Fibroblast of lung (primary cell): ENCODE data around the gene DPP6. TPM values are rescaled to one million over a fixed set of nuclear protein-coding genes. Genes with fewer than 3 reads are reported as not detected.

Source experiments
- DNase-seq, 2 donors: peaks; one replicate each; pipeline versions ENCODE4 v3.0.0 to v3.0.0-alpha.2; 2010; ENCODE audit warnings: low read depth in 2 of 2
- H2AFZ ChIP-seq: 2 replicates; pipeline ENCODE4 v1.5.1; 2012; ENCODE audit warnings: low read length, control low read depth, inconsistent platforms
- H3K27ac ChIP-seq: 2 replicates; pipeline ENCODE4 v1.5.1; 2011; ENCODE audit warnings: low read length, control low read depth; ENCODE audit not compliant: insufficient read depth
- H3K27me3 ChIP-seq: 2 replicates; pipeline ENCODE4 v1.5.1; 2011; ENCODE audit warnings: mild to moderate bottlenecking, low read length; ENCODE audit not compliant: control insufficient read depth, insufficient read depth
- H3K36me3 ChIP-seq: 2 replicates; pipeline ENCODE4 v1.5.1; 2011; ENCODE audit warnings: low read length; ENCODE audit not compliant: control insufficient read depth, insufficient read depth
- H3K4me1 ChIP-seq: 2 replicates; pipeline ENCODE4 v1.5.1; 2011; ENCODE audit warnings: low read length; ENCODE audit not compliant: control insufficient read depth, insufficient read depth; ENCODE audit errors: extremely low read depth
- H3K4me2 ChIP-seq: 2 replicates; pipeline ENCODE4 v1.5.1; 2011; ENCODE audit warnings: low read length, control low read depth; ENCODE audit not compliant: insufficient read depth; ENCODE audit errors: extremely low read depth
- H3K4me3 ChIP-seq, 4 experiments: fragments of 200-600 bp in 1 of 4; sonication (generic) in 1 of 4; replicated peaks in 1 of 4; 2 replicates each; pipeline ENCODE4 v1.5.1; 2011 to 2016; ENCODE audit warnings: low read length in 4 of 4, low read depth in 3 of 4, mild to moderate bottlenecking in 3 of 4, control low read depth in 2 of 4, inconsistent platforms in 1 of 4, mixed read lengths in 1 of 4; ENCODE audit not compliant: insufficient read depth in 1 of 4; ENCODE audit errors: control extremely low read depth in 1 of 4
- H3K79me2 ChIP-seq: 2 replicates; pipeline ENCODE4 v1.5.1; 2012; ENCODE audit warnings: mild to moderate bottlenecking, low read length, inconsistent platforms; ENCODE audit not compliant: control insufficient read depth, insufficient read depth
- H3K9ac ChIP-seq: 2 replicates; pipeline ENCODE4 v1.5.1; 2011; ENCODE audit warnings: mild to moderate bottlenecking, low read length, control low read depth; ENCODE audit not compliant: insufficient read depth
- H3K9me3 ChIP-seq: 2 replicates; pipeline ENCODE4 v1.5.1; 2012; ENCODE audit warnings: low read depth, low read length; ENCODE audit not compliant: control insufficient read depth, insufficient read depth
- H4K20me1 ChIP-seq: 2 replicates; pipeline ENCODE4 v1.5.1; 2011; ENCODE audit warnings: low read length; ENCODE audit not compliant: control insufficient read depth, insufficient read depth; ENCODE audit errors: extremely low read depth
- CTCF ChIP-seq, 2 donors: IDR thresholded peaks in 1 of 2; conservative IDR thresholded peaks in 1 of 2; 1 replicate in 1 of 2; 2 replicates in 1 of 2; pipeline ENCODE4 v1.5.1; 2011 to 2012; ENCODE audit warnings: low read length in 2 of 2, control low read depth in 1 of 2, inconsistent platforms in 1 of 2, low read depth in 1 of 2, mild to moderate bottlenecking in 1 of 2
- EZH2 ChIP-seq: IDR thresholded peaks from 2 replicates; pipeline ENCODE4 v1.5.1; 2012; ENCODE audit warnings: low read length, control low read depth, mild to moderate bottlenecking; ENCODE audit errors: missing control alignments
- polyA plus RNA-seq, 2 donors: library from polyadenylated mRNA; depleted of rRNA in 1 of 2; stranded (reverse) in 1 of 2; unstranded in 1 of 2; fragments of >200 nt; gene quantifications; 2 replicates each; pipeline ENCODE4 v1.2.1, GENCODE V29; 2011 to 2012; ENCODE audit warnings: missing spikeins in 1 of 2
- total RNA-seq: library from RNA; depleted of rRNA; stranded (reverse); fragments of >200 nt; gene quantifications from 2 replicates; pipeline ENCODE4 v1.2.1, GENCODE V29; 2014

Gene DPP6
- total and polyA plus RNA-seq, 2 donors (not counting 1 experiment from before 2014, with no cell fraction given): not detected

GRCh38 chr7:154684666-154685563 lies 632.7 kb downstream of the DPP6 start:
- Histone ChIP-seq H3K27me3 (no peaks in the 10 kb centered on the region), H3K4me3 (no peak overlapping the region), H3K9me3 (no peaks in the 10 kb centered on the region), H4K20me1 (no peaks in the 10 kb centered on the region), H3K79me2 (no peaks in the 10 kb centered on the region), H2AFZ (no peak overlapping the region), H3K36me3 (no peaks in the 10 kb centered on the region), H3K27ac (no peak overlapping the region), H3K4me1 (no peaks in the 10 kb centered on the region), H3K4me2 (no peak overlapping the region), H3K9ac (no peak overlapping the region)
- peak in 1 of 2 donors; percentile 17 for DNase-seq
- TF ChIP-seq EZH2: no peak
- TF ChIP-seq CTCF (conservative IDR thresholded peaks at IDR 0.05 in 1 of 2, IDR thresholded peaks at IDR 0.05 in 1 of 2; ENCODE audit: low read depth in 1 of 2, low read length in 2 of 2): no peak

DNA sequence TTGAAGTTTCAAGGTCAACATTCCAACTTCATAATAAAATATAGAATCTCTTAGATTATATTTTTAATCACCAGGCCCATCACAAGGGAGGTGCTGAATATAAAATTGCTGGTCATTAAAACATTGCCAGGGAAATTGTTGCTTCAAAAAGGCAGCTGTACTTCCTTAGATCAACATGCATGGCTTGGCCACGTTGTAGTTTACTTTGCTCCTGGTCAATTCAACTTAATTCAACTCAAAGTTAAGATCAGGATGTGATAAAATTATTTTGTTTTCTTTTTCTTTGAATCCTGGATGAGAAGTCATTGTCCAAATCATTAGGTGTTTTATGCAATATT lies 633.3 kb downstream of the DPP6 start:
- H3K4me3 ChIP-seq: no peak overlapping the region
- no peak overlapping the region for H2AFZ ChIP-seq
- H3K79me2 ChIP-seq: no peaks in the 10 kb centered on the region
- H3K9me3 ChIP-seq: no peaks in the 10 kb centered on the region
- no peaks in the 10 kb centered on the region for H3K27me3 ChIP-seq
- no peaks in the 10 kb centered on the region for H3K4me1 ChIP-seq
- no peak overlapping the region for H3K4me2 ChIP-seq
- TF ChIP-seq CTCF (conservative IDR thresholded peaks at IDR 0.05 in 1 of 2, IDR thresholded peaks at IDR 0.05 in 1 of 2; ENCODE audit: low read depth in 1 of 2, low read length in 2 of 2) (no peak), EZH2 (no peak)
- no peaks in the 10 kb centered on the region for H4K20me1 ChIP-seq
- no peaks in the 10 kb centered on the region for H3K36me3 ChIP-seq
- no peak overlapping the region for H3K27ac ChIP-seq
- no peak for DNase-seq
- H3K9ac ChIP-seq: no peak overlapping the region

- no peak overlapping the region for H3K4me2 ChIP-seq
- H4K20me1 ChIP-seq: no peaks in the 10 kb centered on the region
- TF ChIP-seq EZH2 (no peak), CTCF (conservative IDR thresholded peaks at IDR 0.05 in 1 of 2, IDR thresholded peaks at IDR 0.05 in 1 of 2; ENCODE audit: low read depth in 1 of 2, low read length in 2 of 2) (no peak)
- no peak for DNase-seq
- no peaks in the 10 kb centered on the region for H3K4me1 ChIP-seq
- no peaks in the 10 kb centered on the region for H3K27me3 ChIP-seq
- no peaks in the 10 kb centered on the region for H3K36me3 ChIP-seq
- no peak overlapping the region for H3K27ac ChIP-seq
- H3K9ac ChIP-seq: no peak overlapping the region
- H2AFZ ChIP-seq: no peak overlapping the region
- no peak overlapping the region for H3K4me3 ChIP-seq
- no peaks in the 10 kb centered on the region for H3K79me2 ChIP-seq
- H3K9me3 ChIP-seq: no peaks in the 10 kb centered on the region
Observed at GRCh38 chr7:154686305-154686704, 634.1 kb downstream of the DPP6 start.
